Neural cell (in vitro differentiated cells): ENCODE measurements around the gene PGF.

Experiments
- CTCF ChIP-seq: fragments of 450-650 bp; IDR thresholded peaks from 2 replicates; pipeline ENCODE4 v1.5.1; 2014; ENCODE audit warnings: antibody characterized with exemption, mild to moderate bottlenecking, moderate library complexity; ENCODE audit not compliant: poor library complexity, severe bottlenecking
- EZH2 ChIP-seq: fragments of 200-600, 300-800 bp; shearing (Covaris generic), sonication (generic); IDR thresholded peaks from 2 replicates; pipeline ENCODE4 v1.6.1; 2014; ENCODE audit warnings: antibody characterized with exemption, low read length, borderline replicate concordance, mild to moderate bottlenecking; ENCODE audit not compliant: insufficient read depth, poor library complexity, severe bottlenecking
- REST ChIP-seq: IDR thresholded peaks from 2 replicates; pipeline ENCODE4 v1.6.1; 2012; ENCODE audit warnings: borderline replicate concordance

GRCh38 chr14:74973003-74973653 lies 17.7 kb upstream of the PGF start:
- TF ChIP-seq CTCF (no peak), REST (no peak), EZH2 (no peak)
